GM20431 (cell line): ENCODE data around the gene TMEM129.
"Not testable (repeated sequence)": the region's sequence is repeated elsewhere in the genome, so short reads cannot be mapped to it uniquely, and the experiment has no call there.

Experiments used
- in situ Hi-C: fragments of 300-500 bp; cut with MseI, MboI; formaldehyde crosslinking; loops from one replicate; pipeline ENCODE4 v1.15.0; 2020; ENCODE audit warnings: low sequenced_read_pairs; ENCODE audit not compliant: unreplicated experiment

The TMEM129 gene

GRCh38 chr4:1675136-1675801 lies 45.9 kb downstream of the TMEM129 start:
- in situ Hi-C loops = no loop called here

- in situ Hi-C loops = no loop called here
Measured at GRCh38 chr4:1674682-1675081, 46.4 kb downstream of the TMEM129 start.

- in situ Hi-C loops = no loop called here
Measured at GRCh38 chr4:1673671-1674070, 47.5 kb downstream of the TMEM129 start.

GRCh38 chr4:1671011-1671410 lies 50.1 kb downstream of the TMEM129 start:
- in situ Hi-C loops = not testable (repeated sequence)

- in situ Hi-C loops = no loop called here
Measured at GRCh38 chr4:1670279-1670678, 50.8 kb downstream of the TMEM129 start.

GRCh38 chr4:1669850-1670249 lies 51.3 kb downstream of the TMEM129 start:
- in situ Hi-C loops = no loop called here

GRCh38 chr4:1669270-1669669 lies 51.9 kb downstream of the TMEM129 start:
- in situ Hi-C loops = no loop called here

- in situ Hi-C loops = no loop called here
Measured at GRCh38 chr4:1668488-1668840, 52.7 kb downstream of the TMEM129 start.

- in situ Hi-C loops = no loop called here
Measured at GRCh38 chr4:1667273-1667672, 53.9 kb downstream of the TMEM129 start.

- in situ Hi-C loops = no loop called here
Measured at GRCh38 chr4:1666391-1666790, 54.7 kb downstream of the TMEM129 start.
